CD4-positive, alpha-beta T cell treated with Interleukin-17A for 4 hours (primary cell): ENCODE data around the gene SNRNP70.

Experiments used
- DNase-seq: peaks from one replicate; pipeline ENCODE4 v3.0.0-alpha.2; 2020; ENCODE audit warnings: mixed read lengths

The SNRNP70 gene

GRCh38 chr19:49149652-49150105 lies 64.4 kb downstream of the SNRNP70 start:
- no peak for DNase-seq

GRCh38 chr19:49150106-49150943 lies 65.1 kb downstream of the SNRNP70 start:
- peak; percentile 70 for DNase-seq

DNA sequence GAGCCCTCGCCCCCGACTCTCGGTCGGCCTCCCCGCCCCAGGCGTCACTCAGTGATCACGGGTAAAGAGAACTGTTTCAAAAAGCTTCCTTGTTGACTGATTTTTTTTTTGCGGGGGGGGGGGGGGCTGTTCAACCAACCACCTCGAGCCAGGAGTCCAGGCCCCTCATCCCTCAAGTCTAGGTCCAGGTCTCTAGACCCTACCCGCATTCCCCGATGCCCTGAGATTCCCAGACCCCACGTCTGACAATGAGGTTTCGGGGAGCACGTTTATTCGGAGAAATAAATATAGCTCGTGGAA lies 65.6 kb downstream of the SNRNP70 start:
- DNase-seq, result no peak

DNA sequence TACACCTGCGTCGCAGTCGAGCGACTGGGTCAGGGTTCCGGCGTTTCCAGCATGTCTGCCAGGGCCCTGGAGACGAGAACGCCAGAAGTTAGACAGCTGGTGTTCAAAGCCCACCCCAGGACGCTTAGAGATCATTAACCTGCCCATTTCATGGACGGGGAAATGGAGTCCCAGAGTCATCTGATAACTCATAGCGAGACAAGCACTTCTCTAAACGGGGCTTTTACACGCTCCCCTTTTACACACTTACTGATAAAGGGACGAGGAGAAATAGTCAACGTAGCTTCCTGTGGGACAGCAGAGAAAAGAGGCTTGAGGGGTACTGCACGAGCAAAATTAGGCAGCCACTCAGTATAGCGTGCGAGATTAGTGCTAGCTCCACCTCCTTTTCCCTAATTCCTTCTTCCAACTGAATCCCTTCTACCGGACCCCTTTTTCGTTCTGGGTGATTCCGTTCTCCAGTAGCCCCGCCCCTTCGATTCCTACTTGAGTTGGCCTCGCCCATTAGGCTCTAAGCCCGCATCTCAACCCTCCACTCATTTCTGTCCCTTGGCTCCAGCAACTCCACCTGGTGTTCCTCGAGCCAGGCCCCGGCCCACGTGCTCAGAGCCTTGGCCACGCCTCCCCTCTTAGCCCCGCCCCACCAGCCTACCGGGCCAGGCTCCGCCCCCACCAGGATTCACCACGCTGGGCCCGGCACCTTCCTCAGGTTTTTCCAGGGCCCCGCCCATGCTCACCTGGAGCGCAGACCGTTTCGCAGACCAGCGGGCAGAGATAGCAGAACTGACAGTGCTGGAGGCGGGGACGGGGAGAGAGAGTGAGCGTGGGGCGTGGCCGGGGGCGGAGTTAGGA lies 66.2 kb downstream of the SNRNP70 start:
- DNase-seq, result peak; percentile 40

- no peak for DNase-seq
These were observed 66.9 kb downstream of the SNRNP70 start for GRCh38 chr19:49152119-49152550.

- DNase-seq, result no peak
These were observed 68.0 kb downstream of the SNRNP70 start for GRCh38 chr19:49153167-49153809.

GRCh38 chr19:49154279-49154678 lies 69.0 kb downstream of the SNRNP70 start:
- no peak for DNase-seq

GRCh38 chr19:49155005-49155819 lies 70.0 kb downstream of the SNRNP70 start, which contains the start of gene HRC:
HRC (minus strand) TSS chr19:49155396; CDS start chr19:49155237, 159 bp downstream.
- DNase-seq, result no peak

- no peak for DNase-seq
These were observed 70.6 kb downstream of the SNRNP70 start for GRCh38 chr19:49155820-49156346.

DNA sequence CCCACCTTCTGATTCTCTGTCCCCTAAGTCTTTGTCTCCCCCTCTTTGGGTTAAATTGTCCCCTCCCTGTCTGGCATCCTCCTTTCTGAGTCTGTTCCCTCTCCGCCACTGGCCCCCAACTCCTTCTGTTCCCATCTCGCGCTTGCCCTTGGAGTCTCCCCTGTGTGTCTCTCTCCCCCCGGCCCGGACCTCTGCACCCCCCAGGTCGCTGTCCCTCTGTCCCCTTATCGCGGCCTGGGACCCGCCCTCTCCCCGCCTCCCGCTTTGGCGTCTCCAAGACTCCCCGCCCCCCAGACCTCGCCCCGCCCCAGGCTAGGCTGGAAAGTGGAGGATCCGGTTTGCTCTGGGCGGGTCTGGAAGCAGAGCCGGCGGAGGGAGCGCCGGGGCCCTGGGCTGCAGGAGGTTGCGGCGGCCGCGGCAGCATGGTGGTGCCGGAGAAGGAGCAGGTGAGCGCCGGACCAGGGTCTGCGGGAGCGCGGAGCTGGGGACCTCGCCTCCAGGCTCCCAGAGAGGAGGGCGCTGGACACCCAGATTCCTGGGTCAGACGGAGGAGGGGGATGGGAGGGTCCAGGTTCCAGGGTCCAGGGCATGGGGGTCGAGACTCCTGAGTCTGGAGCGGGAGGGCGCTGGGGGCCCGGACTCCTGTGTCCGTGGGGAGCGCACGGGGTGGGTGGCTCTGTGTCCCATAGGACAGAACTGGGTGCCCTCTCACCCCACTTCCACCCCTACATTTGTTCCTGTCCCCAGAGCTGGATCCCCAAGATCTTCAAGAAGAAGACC lies 72.4 kb downstream of the SNRNP70 start, which contains the start of gene TRPM4:
Gene TRPM4 (plus strand): TSS at position 348 of the 780 bp plus-strand sequence. CDS start 75 bp downstream, at position 423.
- DNase-seq, result peak; percentile 51
